DOHH2 (cell line): Measurements from ENCODE around the gene PCSK1N.

Source experiments
- H3F3A ChIP-seq: fragments of 200-600 bp; sonication (generic), shearing (Covaris generic); 2 replicates; pipeline ENCODE4 v1.6.0; 2016; ENCODE audit warnings: antibody characterized with exemption, mild to moderate bottlenecking; ENCODE audit not compliant: control insufficient read depth, insufficient read depth
- H3K27ac ChIP-seq: fragments of 200-600 bp; sonication (generic); 2 replicates; pipeline ENCODE4 v1.5.1; 2014; ENCODE audit warnings: low read depth, mild to moderate bottlenecking, low read length, moderate library complexity
- H3K27me3 ChIP-seq: fragments of 200-600 bp; sonication (generic); 2 replicates; pipeline ENCODE4 v1.6.1; 2014; ENCODE audit warnings: mild to moderate bottlenecking, low read length, mixed read lengths; ENCODE audit not compliant: control insufficient read depth
- H3K36me3 ChIP-seq: fragments of 200-600 bp; sonication (generic); 2 replicates; pipeline ENCODE4 v1.6.1; 2014; ENCODE audit warnings: mild to moderate bottlenecking, low read length, moderate library complexity, mixed read lengths; ENCODE audit not compliant: control insufficient read depth
- H3K4me1 ChIP-seq: fragments of 200-600 bp; sonication (generic); 2 replicates; pipeline ENCODE4 v1.6.1; 2014; ENCODE audit warnings: mild to moderate bottlenecking, low read length, mixed read lengths; ENCODE audit not compliant: control insufficient read depth
- H3K4me2 ChIP-seq: fragments of 200-600 bp; sonication (generic); 2 replicates; pipeline ENCODE4 v1.6.0; 2014; ENCODE audit warnings: mild to moderate bottlenecking, low read length, moderate library complexity
- H3K4me3 ChIP-seq: fragments of 200-600 bp; sonication (generic); 2 replicates; pipeline ENCODE4 v1.5.1; 2014; ENCODE audit warnings: mild to moderate bottlenecking, low read length, mixed read lengths
- H3K79me2 ChIP-seq: fragments of 200-600 bp; sonication (generic); 2 replicates; pipeline ENCODE4 v1.6.1; 2014; ENCODE audit warnings: mild to moderate bottlenecking, low read length, mixed read lengths; ENCODE audit not compliant: control insufficient read depth
- H3K9me2 ChIP-seq: fragments of 200-600 bp; sonication (generic); replicated peaks from 2 replicates; pipeline ENCODE4 v1.6.1; 2014; ENCODE audit warnings: mild to moderate bottlenecking, low read length, mixed read lengths; ENCODE audit not compliant: control insufficient read depth
- H3K9me3 ChIP-seq: fragments of 200-600 bp; sonication (generic); 2 replicates; pipeline ENCODE4 v1.6.1; 2014; ENCODE audit warnings: antibody characterized with exemption, low read length, mixed read lengths; ENCODE audit not compliant: control insufficient read depth, insufficient read depth
- H4K20me1 ChIP-seq: fragments of 200-600 bp; sonication (generic); 2 replicates; pipeline ENCODE4 v1.6.0; 2014; ENCODE audit warnings: low read depth, mild to moderate bottlenecking, antibody characterized with exemption, low read length, moderate library complexity; ENCODE audit not compliant: control insufficient read depth, insufficient read depth
- EZH2phosphoT487 ChIP-seq: fragments of 200-600 bp; sonication (generic); IDR thresholded peaks from 2 replicates; pipeline ENCODE4 v1.6.1; 2017; ENCODE audit warnings: borderline replicate concordance, mild to moderate bottlenecking, antibody characterized with exemption, low read length, moderate library complexity, mixed read lengths
- TF ChIP-seq, protein P1 (sequence below): fragments of 200-600 bp; sonication (generic); IDR thresholded peaks from one replicate; pipeline ENCODE4 v1.5.1; 2014; ENCODE audit warnings: antibody characterized with exemption, mild to moderate bottlenecking, low read depth, low read length; ENCODE audit not compliant: poor library complexity, severe bottlenecking

The PCSK1N gene

DNA sequence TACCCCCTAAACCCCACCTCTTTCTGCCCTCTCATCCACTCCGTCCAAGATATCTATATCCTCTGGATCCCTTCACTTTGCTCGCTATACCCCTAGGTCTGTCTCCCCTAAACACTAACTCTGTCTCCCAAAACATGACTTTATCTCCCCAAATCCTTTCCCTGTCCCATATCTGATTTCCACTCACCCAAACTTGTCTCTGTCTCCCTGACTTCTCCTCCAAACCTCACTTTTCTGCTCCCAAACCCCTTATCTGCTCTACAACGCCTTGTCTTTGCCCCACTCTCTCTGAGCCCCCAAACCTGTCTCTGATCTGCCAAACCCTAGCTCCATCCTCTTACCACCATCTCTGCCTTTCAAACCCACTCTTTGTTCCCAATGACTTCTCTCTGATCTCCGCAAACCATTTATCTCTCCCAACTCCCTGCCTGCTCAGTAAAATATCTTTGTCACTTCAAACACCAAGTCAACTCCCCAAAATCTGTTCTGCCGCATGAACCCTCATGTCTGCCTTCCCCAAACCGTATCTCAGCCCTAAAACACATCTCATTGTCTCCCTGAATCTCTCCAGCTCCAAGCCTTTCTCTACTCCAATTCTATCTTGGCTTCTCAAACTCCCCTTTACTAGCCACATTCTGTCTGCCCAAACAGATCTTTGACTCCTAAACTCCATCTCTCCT, 48.4 kb downstream of the PCSK1N start:
- H3F3A ChIP-seq, result no peaks in the 10 kb centered on the region
- H3K4me2 ChIP-seq, result no peak overlapping the region
- H4K20me1 ChIP-seq, result no peaks in the 10 kb centered on the region
- no peaks in the 10 kb centered on the region for H3K27me3 ChIP-seq
- no peaks in the 10 kb centered on the region for H3K9me3 ChIP-seq
- no peaks in the 10 kb centered on the region for H3K4me1 ChIP-seq
- no peaks in the 10 kb centered on the region for H3K36me3 ChIP-seq
- TF ChIP-seq, protein P1, sequence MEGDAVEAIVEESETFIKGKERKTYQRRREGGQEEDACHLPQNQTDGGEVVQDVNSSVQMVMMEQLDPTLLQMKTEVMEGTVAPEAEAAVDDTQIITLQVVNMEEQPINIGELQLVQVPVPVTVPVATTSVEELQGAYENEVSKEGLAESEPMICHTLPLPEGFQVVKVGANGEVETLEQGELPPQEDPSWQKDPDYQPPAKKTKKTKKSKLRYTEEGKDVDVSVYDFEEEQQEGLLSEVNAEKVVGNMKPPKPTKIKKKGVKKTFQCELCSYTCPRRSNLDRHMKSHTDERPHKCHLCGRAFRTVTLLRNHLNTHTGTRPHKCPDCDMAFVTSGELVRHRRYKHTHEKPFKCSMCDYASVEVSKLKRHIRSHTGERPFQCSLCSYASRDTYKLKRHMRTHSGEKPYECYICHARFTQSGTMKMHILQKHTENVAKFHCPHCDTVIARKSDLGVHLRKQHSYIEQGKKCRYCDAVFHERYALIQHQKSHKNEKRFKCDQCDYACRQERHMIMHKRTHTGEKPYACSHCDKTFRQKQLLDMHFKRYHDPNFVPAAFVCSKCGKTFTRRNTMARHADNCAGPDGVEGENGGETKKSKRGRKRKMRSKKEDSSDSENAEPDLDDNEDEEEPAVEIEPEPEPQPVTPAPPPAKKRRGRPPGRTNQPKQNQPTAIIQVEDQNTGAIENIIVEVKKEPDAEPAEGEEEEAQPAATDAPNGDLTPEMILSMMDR, result no peak
- no peak for TF ChIP-seq EZH2phosphoT487
- no peaks in the 10 kb centered on the region for H3K79me2 ChIP-seq
- no peak overlapping the region for H3K4me3 ChIP-seq
- H3K9me2 ChIP-seq, result no peaks in the 10 kb centered on the region
- no peak overlapping the region for H3K27ac ChIP-seq

DNA sequence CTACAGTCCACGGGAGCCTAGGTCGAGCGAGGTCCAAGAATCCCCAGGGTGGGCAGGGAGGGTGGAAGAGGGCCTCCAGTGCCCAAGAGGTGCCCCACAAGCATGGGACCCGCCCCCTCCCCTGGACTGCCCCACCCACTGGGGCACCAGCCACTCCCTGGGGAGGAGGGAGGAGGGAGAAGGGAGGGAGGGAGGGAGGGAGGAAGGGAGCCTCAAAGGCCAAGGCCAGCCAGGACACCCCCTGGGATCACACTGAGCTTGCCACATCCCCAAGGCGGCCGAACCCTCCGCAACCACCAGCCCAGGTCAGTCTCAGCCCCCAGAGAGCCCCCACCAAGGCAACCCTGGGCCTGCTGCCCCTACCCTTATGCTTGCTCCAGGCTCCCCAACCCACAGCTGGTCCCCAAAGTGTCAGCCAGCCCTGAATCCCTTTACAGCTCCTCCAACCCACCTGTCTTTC, 49.0 kb downstream of the PCSK1N start, which contains the start of gene GATA1:
TSS of gene GATA1 (plus strand) at position 250 of the 460 bp plus-strand sequence. CDS start 4,520 bp downstream, outside the sequence.
- TF ChIP-seq, protein P1, result no peak
- TF ChIP-seq EZH2phosphoT487, result no peak
- H3K9me3 ChIP-seq, result no peaks in the 10 kb centered on the region

DNA sequence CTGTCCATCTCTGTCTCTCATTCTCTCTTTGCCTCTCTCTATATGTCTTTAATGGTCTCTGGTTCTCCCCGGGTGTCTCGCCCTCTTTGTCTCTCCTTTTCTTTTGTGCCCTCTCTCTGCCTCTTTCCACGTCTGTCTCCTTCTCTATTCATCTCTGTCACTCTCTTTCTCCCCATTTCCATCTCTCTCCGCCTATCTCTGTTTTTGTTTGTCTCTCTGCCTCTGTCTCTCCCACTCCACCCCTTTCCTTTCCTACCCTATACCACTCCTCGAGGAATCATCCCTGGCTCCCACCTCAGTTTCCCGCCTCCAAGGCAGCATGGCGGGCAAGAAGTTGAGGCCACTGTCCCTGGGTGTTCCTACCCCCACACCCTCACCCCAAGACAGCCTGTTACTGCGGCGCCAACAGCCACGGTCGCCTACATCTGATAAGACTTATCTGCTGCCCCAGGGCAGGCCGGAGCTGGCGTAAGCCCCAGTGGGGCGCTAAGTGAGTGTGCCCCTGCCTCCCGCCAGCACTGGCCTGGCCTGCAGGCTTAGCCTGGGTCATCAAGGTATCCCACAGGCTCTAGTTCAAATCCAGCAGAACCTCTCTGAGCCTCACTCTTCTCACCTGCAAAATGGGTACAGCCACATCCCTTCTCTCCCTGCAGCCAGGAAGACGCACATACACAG, 49.7 kb downstream of the PCSK1N start:
- TF ChIP-seq, protein P1, result no peak
- no peak for TF ChIP-seq EZH2phosphoT487
- Histone ChIP-seq H3K4me3 (no peak overlapping the region), H3K79me2 (no peaks in the 10 kb centered on the region), H3K4me2 (no peak overlapping the region), H3K36me3 (no peaks in the 10 kb centered on the region), H3K9me2 (no peaks in the 10 kb centered on the region), H3K27me3 (no peaks in the 10 kb centered on the region), H3K27ac (no peak overlapping the region), H4K20me1 (no peaks in the 10 kb centered on the region), H3K4me1 (no peaks in the 10 kb centered on the region), H3F3A (no peaks in the 10 kb centered on the region), H3K9me3 (no peaks in the 10 kb centered on the region)

More for the DNA sequence above, 49.0 kb downstream of the PCSK1N start, which contains the start of gene GATA1:
- Histone ChIP-seq H3K4me3 (no peak within 1 kb of the TSS), H3K79me2 (no peaks in the 10 kb centered on the region), H3K36me3 (no peaks in the 10 kb centered on the region), H3K27me3 (no peaks in the 10 kb centered on the region), H3K9me2 (no peaks in the 10 kb centered on the region), H3K4me1 (no peaks in the 10 kb centered on the region), H3F3A (no peaks in the 10 kb centered on the region), H3K4me2 (no peak within 1 kb of the TSS), H4K20me1 (no peaks in the 10 kb centered on the region), H3K27ac (no peak within 1 kb of the TSS)
